Ovary (tissue), 9 donors: ENCODE measurements around the gene PLCB1. TPM values are rescaled to one million over a fixed set of nuclear protein-coding genes. Genes with fewer than 3 reads are reported as not detected.

Source experiments
- DNase-seq, 5 donors: peaks; one replicate each; pipeline ENCODE4 v3.0.0-alpha.2; 2019 to 2020
- H3K27ac ChIP-seq, 2 donors: fragments of 200-600 bp; one replicate each; pipeline versions ENCODE4 v1.5.1 to v1.8.0; 2019 to 2022
- H3K27me3 ChIP-seq: fragments of 200-600 bp; one replicate; pipeline ENCODE4 v1.8.0; 2022
- H3K36me3 ChIP-seq: fragments of 200-600 bp; sonication (generic); one replicate; pipeline ENCODE4 v1.5.1; 2019
- H3K4me1 ChIP-seq: one replicate; pipeline ENCODE4 v1.8.1; 2013; ENCODE audit warnings: mild to moderate bottlenecking, moderate library complexity; ENCODE audit not compliant: insufficient read depth
- H3K4me3 ChIP-seq: fragments of 200-600 bp; sonication (generic); one replicate; pipeline ENCODE4 v1.5.1; 2017
- H3K9me3 ChIP-seq, 2 donors: fragments of 200-600 bp in 1 of 2; sonication (generic) in 1 of 2; one replicate each; pipeline versions ENCODE4 v1.5.1 to v1.8.1; 2013 to 2019; ENCODE audit warnings: mild to moderate bottlenecking in 1 of 2, moderate library complexity in 1 of 2
- CTCF ChIP-seq, 3 donors: fragments of 450-650 bp in 2 of 3; fragments of 200-600 bp in 1 of 3; IDR thresholded peaks; one replicate each; pipeline versions ENCODE4 v1.5.1 to v1.8.0; 2016 to 2022; ENCODE audit warnings: antibody characterized with exemption in 3 of 3, mild to moderate bottlenecking in 1 of 3
- EP300 ChIP-seq: sonication (generic); formaldehyde crosslinking; IDR thresholded peaks from one replicate; pipeline ENCODE4 v1.6.1; 2017; ENCODE audit warnings: antibody characterized with exemption
- POLR2A ChIP-seq: fragments of 450-650 bp; IDR thresholded peaks from one replicate; pipeline ENCODE4 v1.6.1; 2017; ENCODE audit warnings: antibody characterized with exemption, mild to moderate bottlenecking, moderate library complexity
- WGBS, 3 donors: extraction: QIAGEN DNeasy Blood & Tissue Kit in 1 of 3; methylation state at CpG; one replicate each; pipeline versions ENCODE4 v1.1.5 to v1.1.7; 2013 to 2017; 5-methylcytosine and 5-hydroxymethylcytosine counted together
- intact Hi-C, 4 donors: fragments of 100-400 bp; cut with DNase I; formaldehyde crosslinking; loops; one replicate each; pipeline versions ENCODE4 v1.11.0 to v1.15.1; 2022 to 2023
- polyA plus RNA-seq, 2 donors: library from polyadenylated mRNA; stranded (reverse); fragments of 200-250 nt in 1 of 2; fragments of 350-450 nt in 1 of 2; fragmentation: Illumina TruSeq in 1 of 2; extraction: RNeasy Lipid Tissue Mini Kit (QIAGEN cat#74804) in 1 of 2; gene quantifications; one replicate each; pipeline ENCODE4 v1.2.3, GENCODE V29; 2013 to 2014
- total RNA-seq, 7 donors: library from RNA; depleted of rRNA in 2 of 7; stranded (reverse); fragments of >200 nt in 2 of 7; fragmentation: NEBNext Ultra II Directional in 3 of 7; extraction: Animal tissue kit (Norgen Biotek cat#: 25700) in 3 of 7; gene quantifications; one replicate each; pipeline versions ENCODE4 v1.1.0 to v1.2.4, GENCODE V29; 2016 to 2023
- donor health status: DM: no; HTN: no; CAD: no; lungs with moderate emphysema.
- donor health status: DM: no; HTN: no; CAD: no.
- donor health status: Bipolar disorder and iron deficiency.
- donor health status: DM: yes; HTN: yes; CAD: no.
- donor health status: DM: no; HTN: no; CAD: no.
- donor health status: DM: yes; HTN: yes; CAD: no.

PLCB1 gene
- total and polyA plus RNA-seq, 9 donors: 2.9 to 29.5 (median 9.0) TPM

GRCh38 chr20:8661229-8661952 lies 529.3 kb downstream of the PLCB1 start:
- intact Hi-C loops: no loop called here
- H3K27ac ChIP-seq: no peak overlapping the region
- H3K9me3 ChIP-seq: no peaks in the 10 kb centered on the region
- no peak for DNase-seq
- H3K27me3 ChIP-seq: no peaks in the 10 kb centered on the region
- no peaks in the 10 kb centered on the region for H3K4me1 ChIP-seq
- TF ChIP-seq POLR2A (no peak), CTCF (IDR thresholded peaks at IDR 0.05) (no peak), EP300 (no peak)
- WGBS, 3 donors: 74 to 90% (median 81%) methylated on average over 8 of the region's 8 CpGs
- H3K36me3 ChIP-seq: no peaks in the 10 kb centered on the region
- H3K4me3 ChIP-seq: no peak overlapping the region

GRCh38 chr20:8662433-8662954 lies 530.4 kb downstream of the PLCB1 start:
- Histone ChIP-seq H3K4me1 (no peaks in the 10 kb centered on the region), H3K36me3 (no peaks in the 10 kb centered on the region), H3K27me3 (no peaks in the 10 kb centered on the region), H3K9me3 (no peaks in the 10 kb centered on the region), H3K4me3 (no peak overlapping the region), H3K27ac (no peak overlapping the region)
- intact Hi-C loops: no loop called here
- no peak for DNase-seq
- 87 to 92% (median 89%) methylated on average over 5 of the region's 5 CpGs for WGBS, 3 donors
- TF ChIP-seq POLR2A: no peak
- no peak for TF ChIP-seq EP300
- no peak for TF ChIP-seq CTCF (IDR thresholded peaks at IDR 0.05)

- Histone ChIP-seq H3K4me1 (no peaks in the 10 kb centered on the region), H3K9me3 (no peaks in the 10 kb centered on the region), H3K27ac (no peak overlapping the region), H3K4me3 (no peak overlapping the region), H3K27me3 (no peaks in the 10 kb centered on the region), H3K36me3 (no peaks in the 10 kb centered on the region)
- DNase-seq: no peak
- WGBS, 3 donors: 79 to 100% (median 94%) methylated on average over 1 of the region's 1 CpG
- intact Hi-C loops: no loop called here
- TF ChIP-seq POLR2A (no peak), CTCF (IDR thresholded peaks at IDR 0.05) (no peak), EP300 (no peak)
Measured at GRCh38 chr20:8663424-8663823, 531.4 kb downstream of the PLCB1 start.

GRCh38 chr20:8664778-8665177 lies 532.7 kb downstream of the PLCB1 start:
- Histone ChIP-seq H3K4me1 (no peaks in the 10 kb centered on the region), H3K27me3 (no peaks in the 10 kb centered on the region), H3K9me3 (no peaks in the 10 kb centered on the region), H3K4me3 (no peak overlapping the region), H3K36me3 (no peaks in the 10 kb centered on the region), H3K27ac (no peak overlapping the region)
- no peak for TF ChIP-seq POLR2A
- TF ChIP-seq EP300: no peak
- intact Hi-C loops: no loop called here
- WGBS, 3 donors: 86 to 89% (median 88%) methylated on average over 4 of the region's 4 CpGs
- no peak for DNase-seq

GRCh38 chr20:8667306-8667705 lies 535.2 kb downstream of the PLCB1 start:
- Histone ChIP-seq H3K27ac (no peak overlapping the region), H3K27me3 (no peaks in the 10 kb centered on the region), H3K36me3 (no peaks in the 10 kb centered on the region), H3K9me3 (no peaks in the 10 kb centered on the region), H3K4me3 (no peak overlapping the region), H3K4me1 (no peaks in the 10 kb centered on the region)
- DNase-seq: no peak
- WGBS, 3 donors: 81 to 87% (median 82%) methylated on average over 3 of the region's 3 CpGs
- intact Hi-C loops: no loop called here
- TF ChIP-seq EP300: no peak
- no peak for TF ChIP-seq POLR2A
- no peak for TF ChIP-seq CTCF (IDR thresholded peaks at IDR 0.05)
